ENCODE results near the gene TARS2. TPM values are rescaled to one million over a fixed set of nuclear protein-coding genes. Genes with fewer than 3 reads are reported as not detected.
A peak's percentile ranks its signal among the peaks of the same experiment; 100 is the strongest.

The TARS2 gene
- total and polyA plus RNA-seq, 9 donors: 15.2 to 28.0 (median 16.5) TPM

- Histone ChIP-seq H3K27ac (ENCODE audit: low read length) (peak overlapping the region; percentile 40), H3K4me3 (ENCODE audit: low read length) (no peak overlapping the region), H3K4me1 (ENCODE audit: control insufficient read depth, insufficient read depth, low read length) (peaks cover 51% of the 10 kb centered on the region)
Observed at GRCh38 chr1:150535511-150536287, 48.5 kb downstream of the TARS2 start.

GRCh38 chr1:150536836-150537731 lies 49.9 kb downstream of the TARS2 start:
- no peak for DNase-seq
- 94% methylated on average over 6 of the region's 12 CpGs for WGBS (ENCODE audit: insufficient coverage)
- H3K27ac ChIP-seq (ENCODE audit: low read length): peak overlapping the region; percentile 37
- peaks cover 50% of the 10 kb centered on the region for H3K4me1 ChIP-seq (ENCODE audit: control insufficient read depth, insufficient read depth, low read length)
- H3K27me3 ChIP-seq (ENCODE audit: control insufficient read depth, insufficient read depth, low read length): no peaks in the 10 kb centered on the region
- H3K4me3 ChIP-seq (ENCODE audit: low read length): no peak overlapping the region
- H3K36me3 ChIP-seq (ENCODE audit: control insufficient read depth, insufficient read depth, low read length): no peaks in the 10 kb centered on the region
- no peaks in the 10 kb centered on the region for H3K9me3 ChIP-seq (replicated peaks; ENCODE audit: control insufficient read depth, low read depth, low read length)

More at GRCh38 chr1:150535511-150536287, 48.5 kb downstream of the TARS2 start:
- no peaks in the 10 kb centered on the region for H3K9me3 ChIP-seq (replicated peaks; ENCODE audit: control insufficient read depth, low read depth, low read length)
- 79% methylated on average over 8 of the region's 14 CpGs for WGBS (ENCODE audit: insufficient coverage)
- no peaks in the 10 kb centered on the region for H3K27me3 ChIP-seq (ENCODE audit: control insufficient read depth, insufficient read depth, low read length)
- H3K36me3 ChIP-seq (ENCODE audit: control insufficient read depth, insufficient read depth, low read length): no peaks in the 10 kb centered on the region
- no peak for DNase-seq

GRCh38 chr1:150537732-150538684 lies 50.8 kb downstream of the TARS2 start:
- DNase-seq: peak; percentile 77
- Histone ChIP-seq H3K9me3 (replicated peaks; ENCODE audit: control insufficient read depth, low read depth, low read length) (no peaks in the 10 kb centered on the region), H3K27ac (ENCODE audit: low read length) (peak overlapping the region; percentile 65), H3K4me1 (ENCODE audit: control insufficient read depth, insufficient read depth, low read length) (peaks cover 41% of the 10 kb centered on the region), H3K36me3 (ENCODE audit: control insufficient read depth, insufficient read depth, low read length) (no peaks in the 10 kb centered on the region), H3K4me3 (ENCODE audit: low read length) (no peak overlapping the region), H3K27me3 (ENCODE audit: control insufficient read depth, insufficient read depth, low read length) (no peaks in the 10 kb centered on the region)
- 67% methylated on average over 7 of the region's 17 CpGs for WGBS (ENCODE audit: insufficient coverage)

GRCh38 chr1:150543500-150544143 lies 56.4 kb downstream of the TARS2 start:
- Histone ChIP-seq H3K4me1 (ENCODE audit: control insufficient read depth, insufficient read depth, low read length) (peaks cover 14% of the 10 kb centered on the region), H3K36me3 (ENCODE audit: control insufficient read depth, insufficient read depth, low read length) (no peaks in the 10 kb centered on the region), H3K9me3 (replicated peaks; ENCODE audit: control insufficient read depth, low read depth, low read length) (no peaks in the 10 kb centered on the region), H3K27ac (ENCODE audit: low read length) (peak overlapping the region; percentile 91), H3K4me3 (ENCODE audit: low read length) (no peak overlapping the region), H3K27me3 (ENCODE audit: control insufficient read depth, insufficient read depth, low read length) (no peaks in the 10 kb centered on the region)
- peak; percentile 91 for DNase-seq
- WGBS (ENCODE audit: insufficient coverage): 42% methylated on average over 8 of the region's 13 CpGs

- Histone ChIP-seq H3K9me3 (replicated peaks; ENCODE audit: control insufficient read depth, low read depth, low read length) (no peaks in the 10 kb centered on the region), H3K4me1 (ENCODE audit: control insufficient read depth, insufficient read depth, low read length) (peaks cover 12% of the 10 kb centered on the region), H3K36me3 (ENCODE audit: control insufficient read depth, insufficient read depth, low read length) (no peaks in the 10 kb centered on the region), H3K4me3 (ENCODE audit: low read length) (no peak overlapping the region), H3K27me3 (ENCODE audit: control insufficient read depth, insufficient read depth, low read length) (no peaks in the 10 kb centered on the region), H3K27ac (ENCODE audit: low read length) (peak overlapping the region; percentile 91)
- peak; percentile 78 for DNase-seq
- WGBS (ENCODE audit: insufficient coverage): no CpG with 5 or more reads among the region's 3 CpGs
Observed at GRCh38 chr1:150544204-150544603, 57.0 kb downstream of the TARS2 start.

GRCh38 chr1:150545486-150546032 lies 58.3 kb downstream of the TARS2 start:
- H3K27ac ChIP-seq (ENCODE audit: low read length): no peak overlapping the region
- H3K4me1 ChIP-seq (ENCODE audit: control insufficient read depth, insufficient read depth, low read length): peaks cover 23% of the 10 kb centered on the region
- no peaks in the 10 kb centered on the region for H3K36me3 ChIP-seq (ENCODE audit: control insufficient read depth, insufficient read depth, low read length)
- no CpG with 5 or more reads among the region's 6 CpGs for WGBS (ENCODE audit: insufficient coverage)
- H3K4me3 ChIP-seq (ENCODE audit: low read length): no peak overlapping the region
- peaks cover 2% of the 10 kb centered on the region for H3K27me3 ChIP-seq (ENCODE audit: control insufficient read depth, insufficient read depth, low read length)
- H3K9me3 ChIP-seq (replicated peaks; ENCODE audit: control insufficient read depth, low read depth, low read length): no peaks in the 10 kb centered on the region
- DNase-seq: no peak

- Histone ChIP-seq H3K36me3 (ENCODE audit: control insufficient read depth, insufficient read depth, low read length) (no peaks in the 10 kb centered on the region), H3K9me3 (replicated peaks; ENCODE audit: control insufficient read depth, low read depth, low read length) (no peaks in the 10 kb centered on the region), H3K4me3 (ENCODE audit: low read length) (no peak overlapping the region), H3K4me1 (ENCODE audit: control insufficient read depth, insufficient read depth, low read length) (peaks cover 32% of the 10 kb centered on the region), H3K27me3 (ENCODE audit: control insufficient read depth, insufficient read depth, low read length) (peaks cover 2% of the 10 kb centered on the region), H3K27ac (ENCODE audit: low read length) (no peak overlapping the region)
- DNase-seq: no peak
- 79% methylated on average over 9 of the region's 16 CpGs for WGBS (ENCODE audit: insufficient coverage)
Observed at GRCh38 chr1:150546294-150546937, 59.2 kb downstream of the TARS2 start.

- Histone ChIP-seq H3K27me3 (ENCODE audit: control insufficient read depth, insufficient read depth, low read length) (peaks cover 2% of the 10 kb centered on the region), H3K36me3 (ENCODE audit: control insufficient read depth, insufficient read depth, low read length) (peaks cover 4% of the 10 kb centered on the region), H3K9me3 (replicated peaks; ENCODE audit: control insufficient read depth, low read depth, low read length) (no peaks in the 10 kb centered on the region), H3K27ac (ENCODE audit: low read length) (peak overlapping the region; percentile 69), H3K4me1 (ENCODE audit: control insufficient read depth, insufficient read depth, low read length) (peaks cover 49% of the 10 kb centered on the region), H3K4me3 (ENCODE audit: low read length) (peak overlapping the region; percentile 51)
- no peak for DNase-seq
- no CpG with 5 or more reads among the region's 4 CpGs for WGBS (ENCODE audit: insufficient coverage)
Observed at GRCh38 chr1:150548324-150548631, 61.1 kb downstream of the TARS2 start.
